K562 (cell line): Measurements from ENCODE around the gene FIBIN. TPM values are rescaled to one million over a fixed set of nuclear protein-coding genes. Genes with fewer than 3 reads are reported as not detected.

Experiments
- ATAC-seq: fragments of 200-7000 bp; cut with Tn5 transposase; 3 replicates; pipeline ENCODE4 v1.9.1; 2020; ENCODE audit warnings: moderate library complexity
- BruUV-seq: library from RNA; stranded (reverse); fragments of 400-500 nt; replicated peaks from 2 replicates; lab custom pipeline; 2021; lab: Mats Ljungman, UMichigan
- CTCF ChIA-PET: fragments of 300-600 bp; formaldehyde crosslinking; extraction: SDS; loops from one replicate; lab custom pipeline; 2021; ENCODE audit warnings: low intra/inter-chr PET ratio; lab: Yijun Ruan, JAX
- POLR2A ChIA-PET: fragments of 300-600, 350-650 bp; sonication (Branson Sonifier 250); formaldehyde crosslinking; extraction: SDS; loops from one replicate; lab custom pipeline; 2021; ENCODE audit warnings: antibody characterized with exemption, inconsistent platforms; lab: Yijun Ruan, JAX
- DNase-seq, 4 experiments: peaks; one replicate each; pipeline versions ENCODE4 v3.0.0 to v3.0.0-alpha.2; 2011 to 2018; ENCODE audit warnings: low spot score in 3 of 4, mixed read lengths in 3 of 4; ENCODE audit errors: extremely low read depth in 1 of 4
- FAIRE-seq: peaks from 2 replicates; lab custom pipeline; 2011; peaks lifted over from hg19 to GRCh38; lab: Jason Lieb, UNC
- H2AFZ ChIP-seq: 2 replicates; pipeline ENCODE4 v1.6.0; 2011; ENCODE audit warnings: low read depth, low read length, control low read depth, inconsistent platforms
- H3K27ac ChIP-seq: fragments of 200-600 bp; 3 replicates; pipeline ENCODE4 v1.8.0; 2011; ENCODE audit warnings: low read depth, mild to moderate bottlenecking, control low read depth, inconsistent platforms, low read length, moderate library complexity, mixed read lengths; ENCODE audit errors: extremely low read depth
- H3K27me3 ChIP-seq, 2 experiments: fragments of 300-600 bp in 1 of 2; 2 replicates in 1 of 2; 3 replicates in 1 of 2; pipeline versions ENCODE4 v1.6.0 to v1.8.0; 2011; ENCODE audit warnings: inconsistent platforms in 2 of 2, low read length in 2 of 2, mild to moderate bottlenecking in 1 of 2, mixed read lengths in 1 of 2, moderate library complexity in 1 of 2; ENCODE audit not compliant: control insufficient read depth in 2 of 2, insufficient read depth in 2 of 2
- H3K36me3 ChIP-seq: fragments of 300-600 bp; 3 replicates; pipeline ENCODE4 v1.8.0; 2011; ENCODE audit warnings: mild to moderate bottlenecking, low read length, inconsistent platforms; ENCODE audit not compliant: control insufficient read depth, insufficient read depth
- H3K4me1 ChIP-seq, 2 experiments: fragments of 200-600 bp in 1 of 2; replicated peaks in 1 of 2; 2 replicates in 1 of 2; 3 replicates in 1 of 2; pipeline versions ENCODE4 v1.5.1 to v1.8.0; 2011; ENCODE audit warnings: inconsistent platforms in 2 of 2, low read length in 2 of 2, mild to moderate bottlenecking in 1 of 2, mixed read lengths in 1 of 2, moderate library complexity in 1 of 2; ENCODE audit not compliant: control insufficient read depth in 2 of 2, insufficient read depth in 2 of 2
- H3K4me2 ChIP-seq: 2 replicates; pipeline ENCODE4 v1.6.1; 2011; ENCODE audit warnings: low read length, control low read depth, inconsistent platforms, mixed read lengths; ENCODE audit not compliant: insufficient read depth
- H3K4me3 ChIP-seq: fragments of 200-600 bp; sonication (generic), shearing (Covaris generic); 2 replicates; pipeline ENCODE4 v1.5.1; 2016; ENCODE audit warnings: control low read depth, inconsistent platforms
- H3K79me2 ChIP-seq: fragments of 200-600 bp; 3 replicates; pipeline ENCODE4 v1.8.0; 2011; ENCODE audit warnings: low read length, inconsistent platforms; ENCODE audit not compliant: control insufficient read depth, insufficient read depth
- H3K9ac ChIP-seq, 2 experiments: 2 replicates each; pipeline versions ENCODE4 v1.6.0 to v1.6.1; 2011; ENCODE audit warnings: low read depth in 2 of 2, low read length in 2 of 2, control low read depth in 1 of 2, inconsistent platforms in 1 of 2, mild to moderate bottlenecking in 1 of 2, mixed read lengths in 1 of 2; ENCODE audit not compliant: insufficient read depth in 1 of 2
- H3K9me1 ChIP-seq: one replicate; pipeline ENCODE4 v1.6.0; 2011; ENCODE audit warnings: inconsistent platforms, mild to moderate bottlenecking, low read length, moderate library complexity; ENCODE audit not compliant: control insufficient read depth, insufficient read depth
- H3K9me3 ChIP-seq: replicated peaks from 2 replicates; pipeline ENCODE4 v1.5.1; 2011; ENCODE audit warnings: low read depth, low read length, inconsistent platforms; ENCODE audit not compliant: control insufficient read depth, insufficient read depth
- H4K20me1 ChIP-seq: replicated peaks from 2 replicates; pipeline ENCODE4 v1.6.1; 2011; ENCODE audit warnings: low read length, inconsistent platforms, mixed read lengths; ENCODE audit not compliant: control insufficient read depth, insufficient read depth
- CEBPG ChIP-seq, 3 experiments: fragments of 200-800 bp in 1 of 3; sonication (Bioruptor generic) in 1 of 3; sonication (generic) in 1 of 3; formaldehyde crosslinking in 1 of 3; IDR thresholded peaks in 2 of 3; conservative IDR thresholded peaks in 1 of 3; 2 replicates each; pipeline versions ENCODE4 v1.6.1 to v1.8.0; 2016 to 2022; ENCODE audit warnings: missing compliant biosample characterization in 2 of 3, missing genetic modification characterization in 2 of 3, mild to moderate bottlenecking in 1 of 3, missing genetic modification reagents in 1 of 3
- EHMT2 ChIP-seq: fragments of 450-650 bp; IDR thresholded peaks from 2 replicates; pipeline ENCODE4 v1.6.1; 2018; ENCODE audit warnings: antibody characterized with exemption
- ELF4 ChIP-seq: fragments of 450-650 bp; formaldehyde crosslinking; IDR thresholded peaks from 2 replicates; pipeline ENCODE4 v1.4.0; 2022; ENCODE audit warnings: missing genetic modification characterization
- EP300 ChIP-seq: IDR thresholded peaks from 2 replicates; pipeline ENCODE4 v1.6.1; 2012; ENCODE audit warnings: low read length, improper control_type of control experiment
- MTF1 ChIP-seq: fragments of 250-450 bp; sonication (Bioruptor Pico); IDR thresholded peaks from 2 replicates; pipeline ENCODE4 v1.9.0; 2021; ENCODE audit warnings: moderate library complexity, mild to moderate bottlenecking, inconsistent platforms, borderline replicate concordance
- TAF1 ChIP-seq: IDR thresholded peaks from 2 replicates; pipeline ENCODE4 v1.6.1; 2011; ENCODE audit warnings: mild to moderate bottlenecking, low read length, moderate library complexity; ENCODE audit not compliant: insufficient read depth, control insufficient read depth, severe bottlenecking; ENCODE audit errors: extremely low read depth
- WGBS: fragments of 100-300 bp; shearing (Covaris generic); methylation state at CpG from one replicate; pipeline ENCODE4 v1.1.6; 2016; ENCODE audit warnings: low coverage, mixed read lengths; ENCODE audit not compliant: insufficient coverage; ENCODE audit errors: missing lambda C conversion rate; 5-methylcytosine and 5-hydroxymethylcytosine counted together
- in situ Hi-C: fragments of 300-500 bp; cut with MboI; formaldehyde crosslinking; loops from 4 replicates; pipeline ENCODE4 v1.15.0; 2018; ENCODE audit warnings: inconsistent platforms, mixed read lengths
- intact Hi-C: fragments of 100-400 bp; cut with micrococcal nuclease; formaldehyde crosslinking; loops from 2 replicates; pipeline ENCODE4 v1.14.2; 2022
- polyA plus RNA-seq, 8 experiments: library from polyadenylated mRNA; depleted of rRNA in 4 of 8; stranded (reverse) in 5 of 8; unstranded in 3 of 8; fragments of >200 nt; fragmentation: Nextera tagmentation in 2 of 8; fragmentation: Illumina TruSeq in 1 of 8; extraction: Ambion mirVana in 2 of 8; extraction: Trizol in 1 of 8; gene quantifications; 2 replicates each; pipeline versions ENCODE4 v1.2.1 to v1.2.3, GENCODE V29; 2011 to 2014; ENCODE audit warnings: inconsistent platforms in 1 of 8, missing spikeins in 1 of 8
- total RNA-seq, 7 experiments: library from RNA; depleted of rRNA in 6 of 7; stranded (reverse); fragments of >200 nt in 6 of 7; fragmentation: Illumina TruSeq in 2 of 7; extraction: Trizol in 2 of 7; gene quantifications; 2 replicates each; pipeline versions ENCODE4 v1.2.1 to v1.2.3, GENCODE V29; 2011 to 2021; ENCODE audit warnings: low replicate concordance in 1 of 7

FIBIN gene
- total and polyA plus RNA-seq, 9 of the 15 experiments (the other 6 are each of a cell fraction or from before 2014, with no cell fraction given) = not detected

- Histone ChIP-seq H3K27ac (no peak overlapping the region), H3K9ac (no peak overlapping the region), H2AFZ (no peak overlapping the region), H3K36me3 (no peaks in the 10 kb centered on the region), H3K79me2 (no peaks in the 10 kb centered on the region), H3K4me1 (no peaks in the 10 kb centered on the region), H3K9me3 (no peaks in the 10 kb centered on the region), H3K27me3 (no peaks in the 10 kb centered on the region), H3K9me1 (no peaks in the 10 kb centered on the region), H4K20me1 (no peaks in the 10 kb centered on the region), H3K4me3 (no peak overlapping the region), H3K4me2 (no peak overlapping the region)
- WGBS = 0% methylated on average over 2 of the region's 2 CpGs
- ChIA-PET CTCF (no interaction called here), POLR2A (no interaction called here)
- intact Hi-C loops = no loop called here
- ATAC-seq = no peak
- DNase-seq = no peak
- no TSS peak for BruUV-seq
- FAIRE-seq = no peak
- TF ChIP-seq TAF1 (no peak), CEBPG (CRISPR knock-in tag; IDR thresholded peaks at IDR 0.05) (no peak), CEBPG (tag; conservative IDR thresholded peaks at IDR 0.05 in 1 of 2, IDR thresholded peaks at IDR 0.05 in 1 of 2) (no peak), EP300 (no peak), ELF4 (CRISPR knock-in tag) (no peak), EHMT2 (no peak)
- in situ Hi-C loops = no loop called here
These were observed 47.6 kb upstream of the FIBIN start for GRCh38 chr11:26946257-26946716.

- no peak overlapping the region for H3K4me3 ChIP-seq
- no TSS peak for BruUV-seq
- ChIA-PET CTCF (no interaction called here), POLR2A (no interaction called here)
- no peak for TF ChIP-seq CEBPG (CRISPR knock-in tag; IDR thresholded peaks at IDR 0.05)
- TF ChIP-seq CEBPG (tag; conservative IDR thresholded peaks at IDR 0.05 in 1 of 2, IDR thresholded peaks at IDR 0.05 in 1 of 2) = peak in 1 of 2 experiments; percentile 70; a peak in 2 of 4 replicates
- TF ChIP-seq MTF1 (CRISPR knock-in tag) = no peak
- FAIRE-seq (no peak), DNase-seq (no peak), ATAC-seq (no peak)
- intact Hi-C loops = no loop called here
- WGBS = 4% methylated on average over 2 of the region's 2 CpGs
- no peak overlapping the region for H3K4me2 ChIP-seq
- no peaks in the 10 kb centered on the region for H3K27me3 ChIP-seq
- no peaks in the 10 kb centered on the region for H3K79me2 ChIP-seq
- no peaks in the 10 kb centered on the region for H3K9me3 ChIP-seq
- H3K36me3 ChIP-seq = no peaks in the 10 kb centered on the region
- H3K4me1 ChIP-seq = no peaks in the 10 kb centered on the region
- in situ Hi-C loops = no loop called here
- no peak overlapping the region for H3K27ac ChIP-seq
- H3K9ac ChIP-seq = no peak overlapping the region
- H2AFZ ChIP-seq = no peak overlapping the region
- H3K9me1 ChIP-seq = no peaks in the 10 kb centered on the region
- H4K20me1 ChIP-seq = no peaks in the 10 kb centered on the region
These were observed 46.5 kb upstream of the FIBIN start for GRCh38 chr11:26947379-26947844.
